GM12874 (cell line): ENCODE measurements around the gene TIMP3.

Experiments
- TF ChIP-seq, protein P1 (sequence below): IDR thresholded peaks from 2 replicates; pipeline ENCODE4 v1.5.1; 2011; ENCODE audit warnings: low read depth, mild to moderate bottlenecking, control low read depth, low read length, moderate library complexity; ENCODE audit not compliant: insufficient read depth

Gene TIMP3

DNA sequence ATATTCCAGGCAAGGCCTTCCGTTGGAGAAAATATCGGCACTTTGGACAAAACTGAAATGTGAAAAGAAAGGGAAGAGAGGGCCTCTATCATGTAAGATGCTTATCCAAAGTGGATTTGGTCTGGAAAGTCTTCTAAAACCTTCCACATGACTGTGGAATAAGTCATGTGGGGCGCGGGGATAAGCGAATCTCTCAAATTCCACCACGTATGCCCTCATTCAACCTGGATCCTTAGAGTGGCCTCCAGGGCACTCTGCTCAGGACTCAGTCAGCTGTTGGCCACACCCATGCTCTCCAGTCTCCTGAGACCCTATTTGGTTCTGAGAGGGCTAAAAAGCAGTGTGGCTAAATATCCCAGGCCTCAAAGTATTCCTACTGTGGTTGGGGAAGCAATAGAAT, 2.0 kb upstream of the TIMP3 start:
- TF ChIP-seq, protein P1, sequence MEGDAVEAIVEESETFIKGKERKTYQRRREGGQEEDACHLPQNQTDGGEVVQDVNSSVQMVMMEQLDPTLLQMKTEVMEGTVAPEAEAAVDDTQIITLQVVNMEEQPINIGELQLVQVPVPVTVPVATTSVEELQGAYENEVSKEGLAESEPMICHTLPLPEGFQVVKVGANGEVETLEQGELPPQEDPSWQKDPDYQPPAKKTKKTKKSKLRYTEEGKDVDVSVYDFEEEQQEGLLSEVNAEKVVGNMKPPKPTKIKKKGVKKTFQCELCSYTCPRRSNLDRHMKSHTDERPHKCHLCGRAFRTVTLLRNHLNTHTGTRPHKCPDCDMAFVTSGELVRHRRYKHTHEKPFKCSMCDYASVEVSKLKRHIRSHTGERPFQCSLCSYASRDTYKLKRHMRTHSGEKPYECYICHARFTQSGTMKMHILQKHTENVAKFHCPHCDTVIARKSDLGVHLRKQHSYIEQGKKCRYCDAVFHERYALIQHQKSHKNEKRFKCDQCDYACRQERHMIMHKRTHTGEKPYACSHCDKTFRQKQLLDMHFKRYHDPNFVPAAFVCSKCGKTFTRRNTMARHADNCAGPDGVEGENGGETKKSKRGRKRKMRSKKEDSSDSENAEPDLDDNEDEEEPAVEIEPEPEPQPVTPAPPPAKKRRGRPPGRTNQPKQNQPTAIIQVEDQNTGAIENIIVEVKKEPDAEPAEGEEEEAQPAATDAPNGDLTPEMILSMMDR, result no peak

DNA sequence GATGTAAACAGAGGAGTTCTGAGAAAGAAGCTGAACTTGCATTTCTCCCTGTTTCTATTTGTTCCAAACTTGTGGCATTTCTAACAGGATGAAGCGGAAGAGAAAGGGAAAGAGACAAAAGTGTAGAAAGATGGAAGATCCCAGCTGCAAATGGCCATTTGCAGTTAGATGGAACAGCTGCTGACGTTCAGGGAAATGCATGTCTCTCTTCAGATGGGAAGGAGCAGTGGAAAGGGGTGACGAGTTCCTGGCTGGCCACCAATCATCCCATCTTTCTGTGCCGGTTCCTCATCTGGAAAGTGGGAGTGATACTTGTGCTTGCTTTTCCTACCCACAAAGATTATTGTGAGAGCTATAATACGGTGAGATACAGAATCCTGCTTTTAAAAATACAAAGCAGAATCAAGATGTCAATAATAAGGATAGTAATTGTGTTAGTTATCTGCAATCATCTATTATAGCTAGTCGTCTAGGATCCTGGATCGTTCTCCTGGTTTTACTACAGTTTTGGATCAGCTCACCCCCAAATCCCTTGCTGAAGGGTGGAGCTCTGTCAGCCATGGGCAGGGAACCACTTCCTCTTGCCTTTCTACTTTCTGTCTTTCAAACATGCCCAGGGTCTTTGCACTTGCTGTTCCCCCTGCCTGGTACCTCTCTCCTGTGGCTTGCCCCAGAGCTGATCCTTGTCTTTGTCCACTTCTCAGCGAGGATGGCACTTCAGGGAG, 1.2 kb upstream of the TIMP3 start:
- TF ChIP-seq, protein P1, result no peak

DNA sequence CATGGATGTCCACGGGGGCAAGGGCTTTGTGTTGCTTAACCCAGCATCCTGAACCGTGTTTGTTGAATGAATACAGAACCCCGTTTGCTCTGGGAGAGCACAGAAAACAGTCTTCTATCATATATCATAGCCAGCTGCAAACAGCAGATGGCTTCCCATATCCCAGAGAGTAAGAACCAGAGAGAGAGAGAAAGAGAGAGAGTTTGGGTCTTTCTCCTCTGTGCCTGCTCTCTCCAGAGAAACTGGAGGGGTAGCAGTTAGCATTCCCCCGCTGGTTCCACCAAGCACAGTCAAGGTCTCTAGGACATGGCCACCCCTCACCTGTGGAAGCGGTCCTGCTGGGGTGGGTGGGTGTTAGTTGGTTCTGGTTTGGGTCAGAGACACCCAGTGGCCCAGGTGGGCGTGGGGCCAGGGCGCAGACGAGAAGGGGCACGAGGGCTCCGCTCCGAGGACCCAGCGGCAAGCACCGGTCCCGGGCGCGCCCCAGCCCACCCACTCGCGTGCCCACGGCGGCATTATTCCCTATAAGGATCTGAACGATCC, 440 bp upstream of the TIMP3 start:
- TF ChIP-seq, protein P1, result no peak

DNA sequence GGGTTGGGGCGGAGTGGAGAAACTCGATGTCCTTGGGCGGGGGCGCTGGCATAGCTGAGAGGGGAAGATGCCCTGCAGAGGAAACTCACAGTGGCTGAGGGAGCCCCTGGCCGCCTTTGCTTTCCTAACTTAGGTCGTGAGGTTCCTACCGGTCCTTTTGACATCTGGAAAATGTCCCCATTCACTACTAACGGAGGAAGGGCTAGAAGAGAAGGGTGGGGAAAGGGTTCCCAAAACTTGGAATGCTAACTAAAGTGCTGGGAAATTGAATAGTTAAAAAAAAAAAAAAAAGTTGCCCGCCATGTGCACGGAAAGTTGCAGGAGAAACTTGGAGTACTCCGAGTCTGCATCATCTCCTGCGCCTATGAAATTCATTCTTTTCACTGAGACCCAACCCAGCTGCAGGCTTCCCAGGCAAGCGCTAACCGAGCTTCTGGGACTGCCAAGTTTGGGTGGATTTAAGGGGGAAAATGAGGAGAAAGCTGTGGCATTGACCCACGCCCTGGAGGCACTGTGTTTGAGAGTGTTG, 796 bp downstream of the TIMP3 start:
- TF ChIP-seq, protein P1, result no peak

DNA sequence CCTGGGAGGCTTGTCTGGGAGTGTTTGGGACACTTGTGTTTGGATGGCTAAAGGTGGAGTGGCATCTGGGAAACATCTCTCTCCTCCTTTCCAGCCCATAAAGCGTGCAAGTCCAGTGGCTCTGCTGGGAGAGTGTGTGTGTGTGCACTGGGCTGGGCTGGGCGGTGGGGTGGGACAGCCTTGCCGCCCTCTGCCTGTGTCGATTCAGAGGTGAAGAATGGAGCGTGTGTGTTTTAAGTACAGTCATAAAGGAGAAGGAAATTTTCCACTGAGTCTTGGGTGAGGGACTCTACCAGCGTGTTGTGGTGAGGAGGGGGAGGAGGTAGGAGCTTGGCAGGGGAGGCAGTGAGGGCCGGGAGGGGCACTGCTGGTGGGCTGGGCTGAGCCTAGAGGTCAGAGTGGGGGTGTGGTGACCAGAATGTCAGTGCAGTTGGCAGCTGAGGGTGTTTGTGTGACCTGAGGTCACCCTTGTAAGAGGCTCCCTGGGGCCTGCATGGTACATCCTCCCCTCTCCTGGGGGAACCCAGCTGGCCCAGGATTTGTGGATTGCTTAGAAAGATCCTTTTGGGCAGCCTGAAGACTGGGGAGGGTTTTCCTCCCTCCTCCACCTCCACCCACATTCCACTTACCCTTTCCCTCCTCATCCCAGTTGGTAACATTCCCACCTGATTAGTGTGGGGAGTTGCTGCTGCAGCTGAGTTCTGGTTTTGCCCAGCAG, 1.7 kb downstream of the TIMP3 start:
- TF ChIP-seq, protein P1, result no peak

DNA sequence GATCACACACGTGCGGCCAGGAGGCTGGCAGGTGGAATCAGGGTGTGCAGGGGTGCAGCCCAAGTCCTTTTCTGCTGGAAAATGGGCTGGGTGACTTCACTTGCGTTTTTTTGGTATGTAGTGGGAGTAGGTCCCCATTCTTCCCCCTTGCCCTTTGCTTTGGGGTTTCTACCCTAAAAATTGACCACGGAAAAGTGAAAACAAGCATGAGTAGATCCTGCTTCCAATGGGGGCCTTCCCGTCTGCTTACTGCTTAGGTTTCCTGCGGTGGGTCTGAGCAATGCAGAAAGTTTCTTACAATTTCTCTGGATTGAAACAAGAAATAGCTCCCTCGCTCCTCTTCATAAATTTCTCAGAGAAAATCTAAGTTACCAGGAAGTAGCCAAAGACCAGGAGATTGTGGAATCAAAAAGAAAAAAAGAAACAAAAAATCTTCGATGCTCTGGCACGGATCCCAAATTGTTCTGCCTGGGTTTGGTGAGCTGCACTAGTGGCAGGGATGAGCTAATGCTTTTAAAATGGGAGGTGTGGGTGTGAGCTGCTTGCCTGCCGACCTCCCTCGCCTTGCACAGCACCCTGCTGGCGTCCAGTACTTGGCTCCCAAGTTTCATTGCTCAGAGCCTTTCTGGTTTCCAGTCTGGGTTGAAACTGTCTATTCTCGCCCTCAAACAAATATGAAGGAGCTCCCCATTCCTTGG, 2.4 kb downstream of the TIMP3 start:
- TF ChIP-seq, protein P1, result no peak
